ENCODE results near the gene ITGA1.

The ITGA1 gene

GRCh38 chr5:52894451-52894850 is 106.7 kb downstream of the ITGA1 start:
- Histone ChIP-seq H3K27ac (ENCODE audit: low read length) (no peak overlapping the region), H3K4me2 (ENCODE audit: low read length) (no peak overlapping the region), H3K36me3 (replicated peaks; ENCODE audit: low read depth, low read length) (no peaks in the 10 kb centered on the region), H2AFZ (ENCODE audit: low read depth, low read length) (no peak overlapping the region), H3K27me3 (ENCODE audit: low read depth, low read length) (no peaks in the 10 kb centered on the region), H3K9ac (ENCODE audit: low read length) (no peak overlapping the region), H3K9me3 (ENCODE audit: insufficient read depth, low read length) (no peaks in the 10 kb centered on the region), H3K4me1 (ENCODE audit: low read length) (peaks cover 7% of the 10 kb centered on the region; the same call in 1 of the 2 replicates), H3K79me2 (ENCODE audit: low read length) (no peaks in the 10 kb centered on the region), H3K4me3 (ENCODE audit: low read length) (no peak overlapping the region), H4K20me1 (ENCODE audit: insufficient read depth, low read length) (no peaks in the 10 kb centered on the region)
- TF ChIP-seq EZH2phosphoT487 (IDR thresholded peaks at IDR 0.05; ENCODE audit: low read depth): no peak
- TF ChIP-seq, protein P1, sequence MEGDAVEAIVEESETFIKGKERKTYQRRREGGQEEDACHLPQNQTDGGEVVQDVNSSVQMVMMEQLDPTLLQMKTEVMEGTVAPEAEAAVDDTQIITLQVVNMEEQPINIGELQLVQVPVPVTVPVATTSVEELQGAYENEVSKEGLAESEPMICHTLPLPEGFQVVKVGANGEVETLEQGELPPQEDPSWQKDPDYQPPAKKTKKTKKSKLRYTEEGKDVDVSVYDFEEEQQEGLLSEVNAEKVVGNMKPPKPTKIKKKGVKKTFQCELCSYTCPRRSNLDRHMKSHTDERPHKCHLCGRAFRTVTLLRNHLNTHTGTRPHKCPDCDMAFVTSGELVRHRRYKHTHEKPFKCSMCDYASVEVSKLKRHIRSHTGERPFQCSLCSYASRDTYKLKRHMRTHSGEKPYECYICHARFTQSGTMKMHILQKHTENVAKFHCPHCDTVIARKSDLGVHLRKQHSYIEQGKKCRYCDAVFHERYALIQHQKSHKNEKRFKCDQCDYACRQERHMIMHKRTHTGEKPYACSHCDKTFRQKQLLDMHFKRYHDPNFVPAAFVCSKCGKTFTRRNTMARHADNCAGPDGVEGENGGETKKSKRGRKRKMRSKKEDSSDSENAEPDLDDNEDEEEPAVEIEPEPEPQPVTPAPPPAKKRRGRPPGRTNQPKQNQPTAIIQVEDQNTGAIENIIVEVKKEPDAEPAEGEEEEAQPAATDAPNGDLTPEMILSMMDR (IDR thresholded peaks at IDR 0.05; ENCODE audit: low read depth, low read length): no peak

DNA sequence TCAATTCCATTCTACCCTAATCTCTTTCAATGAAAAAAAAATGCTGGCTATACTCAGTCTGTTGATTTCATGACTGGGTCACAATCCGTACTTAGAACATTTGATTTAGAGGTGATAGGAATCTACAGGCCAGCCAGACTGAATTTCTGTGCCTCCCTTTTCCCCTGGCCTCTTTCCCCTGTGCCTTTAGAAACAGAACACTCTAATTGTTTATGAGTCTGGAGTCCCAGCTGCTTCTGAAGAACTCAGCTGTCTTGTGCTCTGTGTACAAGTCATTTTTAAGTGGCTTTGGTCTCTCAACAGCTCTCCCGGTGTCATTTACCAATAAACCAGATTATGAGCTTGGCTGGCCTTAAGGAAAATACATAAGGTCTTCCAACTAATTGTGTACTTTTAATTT is 107.4 kb downstream of the ITGA1 start:
- Histone ChIP-seq H3K4me2 (ENCODE audit: low read length) (no peak overlapping the region), H3K27me3 (ENCODE audit: low read depth, low read length) (no peaks in the 10 kb centered on the region), H3K4me3 (ENCODE audit: low read length) (no peak overlapping the region), H3K79me2 (ENCODE audit: low read length) (no peaks in the 10 kb centered on the region), H3K36me3 (replicated peaks; ENCODE audit: low read depth, low read length) (no peaks in the 10 kb centered on the region), H4K20me1 (ENCODE audit: insufficient read depth, low read length) (no peaks in the 10 kb centered on the region), H3K9ac (ENCODE audit: low read length) (no peak overlapping the region), H2AFZ (ENCODE audit: low read depth, low read length) (no peak overlapping the region), H3K27ac (ENCODE audit: low read length) (no peak overlapping the region), H3K9me3 (ENCODE audit: insufficient read depth, low read length) (no peaks in the 10 kb centered on the region), H3K4me1 (ENCODE audit: low read length) (peaks cover 7% of the 10 kb centered on the region; the same call in 1 of the 2 replicates)
- TF ChIP-seq, protein P1 (IDR thresholded peaks at IDR 0.05; ENCODE audit: low read depth, low read length): no peak
- no peak for TF ChIP-seq EZH2phosphoT487 (IDR thresholded peaks at IDR 0.05; ENCODE audit: low read depth)

DNA sequence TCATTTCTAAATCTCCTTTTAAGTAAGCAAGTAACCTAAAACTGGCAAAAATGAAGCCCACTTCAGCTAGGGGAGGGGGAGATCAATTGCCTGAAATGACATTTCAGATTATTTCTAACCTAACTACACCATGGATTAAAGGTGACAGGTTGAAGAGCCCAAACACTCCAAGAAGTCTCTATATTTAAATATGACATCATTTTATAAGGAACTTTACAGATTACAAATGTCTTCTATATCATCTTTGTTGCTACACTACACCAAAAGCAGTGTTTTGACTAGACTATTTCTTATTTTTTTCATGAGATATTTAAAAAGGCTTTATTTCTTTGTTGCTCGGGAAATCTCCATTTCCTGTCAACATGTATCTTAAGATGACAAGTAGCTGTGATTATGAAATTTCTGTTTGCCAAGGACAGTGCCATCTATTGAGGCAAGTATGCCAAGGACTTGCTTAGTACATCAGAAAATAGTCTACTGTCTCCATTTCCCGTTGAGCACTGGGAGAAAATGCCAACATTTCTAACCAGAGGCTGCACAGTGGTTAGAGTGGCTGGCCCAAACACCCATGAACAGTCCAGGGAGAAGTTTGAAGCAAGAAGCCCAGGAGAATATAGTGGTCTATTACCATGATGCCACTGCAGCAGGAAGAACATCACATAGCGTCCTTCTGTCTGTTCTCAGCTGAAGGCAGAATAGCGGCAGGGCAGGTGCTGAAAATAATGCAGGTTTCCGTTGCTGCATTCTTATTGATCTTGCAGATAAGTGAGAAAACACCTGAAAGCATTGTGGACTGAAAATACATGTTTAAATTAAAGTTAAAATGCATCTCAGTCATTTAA is 108.1 kb downstream of the ITGA1 start:
- Histone ChIP-seq H3K36me3 (replicated peaks; ENCODE audit: low read depth, low read length) (no peaks in the 10 kb centered on the region), H4K20me1 (ENCODE audit: insufficient read depth, low read length) (no peaks in the 10 kb centered on the region), H3K4me2 (ENCODE audit: low read length) (no peak overlapping the region), H3K9me3 (ENCODE audit: insufficient read depth, low read length) (no peaks in the 10 kb centered on the region), H3K27ac (ENCODE audit: low read length) (no peak overlapping the region), H2AFZ (ENCODE audit: low read depth, low read length) (no peak overlapping the region), H3K4me1 (ENCODE audit: low read length) (peaks cover 7% of the 10 kb centered on the region; the same call in 1 of the 2 replicates), H3K9ac (ENCODE audit: low read length) (no peak overlapping the region), H3K79me2 (ENCODE audit: low read length) (no peaks in the 10 kb centered on the region), H3K4me3 (ENCODE audit: low read length) (no peak overlapping the region), H3K27me3 (ENCODE audit: low read depth, low read length) (no peaks in the 10 kb centered on the region)
- no peak for TF ChIP-seq EZH2phosphoT487 (IDR thresholded peaks at IDR 0.05; ENCODE audit: low read depth)
- TF ChIP-seq, protein P1 (IDR thresholded peaks at IDR 0.05; ENCODE audit: low read depth, low read length): no peak

GRCh38 chr5:52896534-52897237 is 109.0 kb downstream of the ITGA1 start:
- no peak overlapping the region for H3K4me3 ChIP-seq (ENCODE audit: low read length)
- H3K36me3 ChIP-seq (replicated peaks; ENCODE audit: low read depth, low read length): no peaks in the 10 kb centered on the region
- no peak for TF ChIP-seq EZH2phosphoT487 (IDR thresholded peaks at IDR 0.05; ENCODE audit: low read depth)
- TF ChIP-seq, protein P1 (IDR thresholded peaks at IDR 0.05; ENCODE audit: low read depth, low read length): no peak
- H3K9me3 ChIP-seq (ENCODE audit: insufficient read depth, low read length): no peaks in the 10 kb centered on the region
- no peaks in the 10 kb centered on the region for H4K20me1 ChIP-seq (ENCODE audit: insufficient read depth, low read length)
- H3K79me2 ChIP-seq (ENCODE audit: low read length): no peaks in the 10 kb centered on the region
- H3K27ac ChIP-seq (ENCODE audit: low read length): no peak overlapping the region
- no peak overlapping the region for H3K9ac ChIP-seq (ENCODE audit: low read length)
- no peaks in the 10 kb centered on the region for H3K27me3 ChIP-seq (ENCODE audit: low read depth, low read length)
- H3K4me1 ChIP-seq (ENCODE audit: low read length): peaks cover 7% of the 10 kb centered on the region; the same call in 1 of the 2 replicates
- H2AFZ ChIP-seq (ENCODE audit: low read depth, low read length): no peak overlapping the region
- H3K4me2 ChIP-seq (ENCODE audit: low read length): no peak overlapping the region
